ENCODE results near the gene CELA3B.
"Not testable (repeated sequence)": the region's sequence is repeated elsewhere in the genome, so short reads cannot be mapped to it uniquely, and the experiment has no call there.

The CELA3B gene

DNA sequence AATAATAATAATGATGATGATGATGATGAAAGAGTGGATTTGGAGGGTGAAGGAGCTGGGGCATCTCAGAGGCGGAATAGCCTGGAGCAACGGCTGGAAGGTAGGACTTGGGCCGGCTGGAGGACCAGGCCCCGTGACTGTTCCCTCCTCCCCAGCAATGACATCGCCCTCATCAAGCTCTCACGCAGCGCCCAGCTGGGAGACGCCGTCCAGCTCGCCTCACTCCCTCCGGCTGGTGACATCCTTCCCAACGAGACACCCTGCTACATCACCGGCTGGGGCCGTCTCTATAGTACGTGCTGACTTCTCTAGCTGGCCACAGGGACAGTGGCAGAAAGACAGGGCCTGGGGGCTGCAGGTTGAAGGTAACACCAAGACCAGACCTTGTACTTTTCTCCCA is 6.7 kb downstream of the CELA3B start:
- not testable (repeated sequence) for H3K4me3 ChIP-seq (ENCODE audit: low read depth, low read length)

DNA sequence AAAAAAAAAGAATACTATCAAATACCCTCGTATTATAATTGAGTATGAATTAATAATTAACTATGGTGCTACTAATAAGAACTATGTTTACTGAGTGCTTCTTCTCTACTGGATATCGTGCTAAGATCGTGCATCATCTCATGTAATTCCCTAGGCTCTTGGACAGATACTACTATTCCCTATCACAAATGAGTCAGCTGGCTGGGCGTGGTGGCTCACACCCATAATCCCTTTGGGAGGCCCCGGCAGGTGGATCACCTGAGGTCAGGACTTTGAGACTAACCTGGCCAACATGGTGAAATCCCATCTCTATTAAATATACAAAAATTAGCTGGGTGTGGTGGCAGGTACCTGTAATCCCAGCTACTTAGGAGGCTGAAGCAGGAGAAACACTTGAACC is 9.1 kb downstream of the CELA3B start:
- H3K4me3 ChIP-seq (ENCODE audit: low read depth, low read length): not testable (repeated sequence)

DNA sequence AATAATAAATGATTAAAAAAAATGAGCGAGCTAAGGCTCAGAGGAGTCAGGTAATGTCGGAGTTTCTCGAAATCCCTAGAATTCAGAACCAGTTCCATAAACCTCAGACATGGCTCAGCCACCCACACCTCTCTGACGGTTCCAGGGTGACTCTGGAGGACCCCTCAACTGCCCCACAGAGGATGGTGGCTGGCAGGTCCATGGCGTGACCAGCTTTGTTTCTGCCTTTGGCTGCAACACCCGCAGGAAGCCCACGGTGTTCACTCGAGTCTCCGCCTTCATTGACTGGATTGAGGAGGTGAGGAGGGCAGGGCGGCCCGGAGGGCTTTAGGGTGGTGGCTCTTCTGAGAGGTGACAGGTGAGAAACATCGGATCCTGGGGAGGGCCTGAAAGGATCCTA is 9.6 kb downstream of the CELA3B start:
- not testable (repeated sequence) for H3K4me3 ChIP-seq (ENCODE audit: low read depth, low read length)

DNA sequence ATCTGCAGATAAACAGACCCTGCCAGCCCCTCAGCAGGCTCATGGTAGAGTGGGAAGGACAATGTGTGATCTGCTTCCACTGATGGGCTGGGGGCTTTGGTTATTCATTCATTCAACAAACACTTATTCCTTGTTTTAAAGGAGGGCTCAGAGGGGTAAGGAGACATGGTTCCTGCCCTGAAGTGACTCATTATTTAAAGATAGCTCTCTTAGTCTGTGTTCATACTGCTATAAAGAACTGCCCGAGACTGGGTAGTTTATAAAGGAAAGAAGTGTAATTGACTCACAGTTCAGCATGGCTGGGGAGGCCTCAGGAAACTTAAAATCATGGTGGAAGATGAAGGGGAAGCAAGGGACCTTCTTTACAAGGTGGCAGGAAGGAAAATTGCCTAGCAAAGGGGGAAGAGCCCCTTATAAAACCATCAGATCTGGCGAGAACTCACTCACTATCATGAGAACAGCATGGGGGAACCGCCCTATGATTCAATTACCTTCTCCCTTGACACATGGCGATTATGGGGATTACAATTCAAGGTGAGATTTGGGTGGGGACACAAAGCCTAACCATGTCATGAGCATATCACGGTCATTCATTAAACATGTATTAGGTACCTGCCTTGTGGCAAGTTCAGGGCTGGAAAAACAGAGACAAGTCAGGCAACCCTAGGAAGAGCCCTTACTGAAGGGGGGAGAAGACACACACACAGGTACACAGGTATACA is 13.0 kb downstream of the CELA3B start:
- not testable (repeated sequence) for H3K4me3 ChIP-seq (ENCODE audit: low read depth, low read length)

DNA sequence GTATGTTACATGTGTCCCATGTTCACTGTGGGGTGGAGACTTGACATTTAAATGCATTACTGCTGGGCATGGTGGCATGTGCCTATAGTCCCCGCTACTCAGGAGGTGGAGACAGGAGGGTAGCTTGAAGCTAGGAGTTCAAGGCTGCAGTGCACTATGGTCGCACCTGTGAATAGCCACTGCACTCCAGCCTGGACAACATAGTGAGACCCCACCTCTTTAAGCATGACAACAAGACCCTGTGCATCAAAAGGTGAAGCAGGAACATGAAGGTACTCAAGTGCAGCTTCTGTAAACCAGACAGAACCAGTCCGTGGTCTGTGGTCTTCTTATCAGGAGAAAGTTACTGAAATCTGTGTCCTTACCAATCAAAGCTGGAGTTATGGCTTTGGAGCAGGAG is 15.4 kb downstream of the CELA3B start:
- H3K4me3 ChIP-seq (ENCODE audit: low read depth, low read length): not testable (repeated sequence)

DNA sequence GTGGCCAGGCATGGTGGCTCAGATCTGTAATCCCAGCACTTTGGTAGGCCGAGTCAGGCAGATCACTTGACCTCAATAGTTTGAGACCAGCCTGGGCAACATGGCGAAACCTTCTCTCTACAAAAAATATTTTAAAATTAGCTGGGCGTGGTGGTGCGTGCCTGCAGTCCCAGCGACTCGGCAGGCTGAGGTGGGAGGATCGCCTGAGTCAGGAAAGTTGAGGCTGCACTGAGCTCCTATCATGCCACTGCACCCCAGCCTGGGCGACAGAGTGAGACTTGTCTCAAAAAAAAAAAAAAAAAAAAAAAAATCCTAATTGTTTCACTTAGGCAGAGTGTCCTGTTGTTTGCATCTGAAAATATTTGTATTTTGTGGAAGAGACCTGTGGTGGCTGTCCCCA is 17.9 kb downstream of the CELA3B start:
- H3K4me3 ChIP-seq (ENCODE audit: low read depth, low read length): not testable (repeated sequence)

DNA sequence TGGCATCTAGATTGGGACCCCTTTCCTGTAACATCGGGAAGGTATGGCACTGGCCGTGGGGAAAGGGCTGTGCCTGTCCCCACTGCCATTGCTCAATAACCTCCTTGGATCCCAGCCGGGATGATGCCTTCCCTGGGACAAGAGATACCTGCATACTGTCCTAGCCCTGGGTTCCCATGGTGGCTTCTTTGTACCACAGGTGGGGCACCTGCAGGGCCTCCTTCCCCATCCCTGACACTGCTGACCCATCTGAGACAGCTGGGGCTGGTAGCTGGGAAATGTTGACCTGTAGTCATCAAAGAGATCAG is 19.8 kb downstream of the CELA3B start:
- H3K4me3 ChIP-seq (ENCODE audit: low read depth, low read length): not testable (repeated sequence)

DNA sequence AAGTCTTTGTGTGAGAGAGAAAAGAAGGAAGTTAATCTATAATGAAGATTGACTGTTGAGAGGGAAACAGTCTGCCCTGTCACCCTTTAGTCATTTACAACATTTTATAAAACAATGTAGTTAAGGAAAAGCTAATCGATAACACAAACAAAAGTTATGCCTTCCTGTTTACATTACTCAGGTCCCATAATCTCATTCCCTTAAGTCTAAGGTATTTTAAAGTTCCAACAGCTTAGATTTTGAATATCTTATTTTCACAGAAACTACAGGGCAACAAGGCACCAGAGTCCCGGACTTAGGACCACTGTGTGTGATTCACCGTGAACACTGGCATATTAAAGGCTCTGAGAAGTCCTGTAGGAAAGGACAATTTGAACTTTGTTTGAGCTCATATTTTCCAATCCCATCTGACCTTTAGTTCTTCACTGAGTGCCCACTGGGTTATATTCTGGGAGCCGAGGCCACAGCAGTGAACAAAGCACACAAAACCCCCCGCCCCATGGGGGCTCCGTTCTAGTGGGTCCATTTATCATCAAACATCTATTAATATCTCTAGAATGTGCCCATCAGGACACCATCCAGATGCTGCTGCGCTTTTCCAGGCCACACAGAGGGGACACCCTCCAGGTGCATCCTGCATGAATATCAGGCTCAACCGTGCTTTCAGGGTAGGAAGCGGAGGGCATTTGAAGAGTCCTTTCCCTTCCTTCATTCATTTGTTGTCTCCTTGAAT is 21.2 kb downstream of the CELA3B start:
- not testable (repeated sequence) for H3K4me3 ChIP-seq (ENCODE audit: low read depth, low read length)

DNA sequence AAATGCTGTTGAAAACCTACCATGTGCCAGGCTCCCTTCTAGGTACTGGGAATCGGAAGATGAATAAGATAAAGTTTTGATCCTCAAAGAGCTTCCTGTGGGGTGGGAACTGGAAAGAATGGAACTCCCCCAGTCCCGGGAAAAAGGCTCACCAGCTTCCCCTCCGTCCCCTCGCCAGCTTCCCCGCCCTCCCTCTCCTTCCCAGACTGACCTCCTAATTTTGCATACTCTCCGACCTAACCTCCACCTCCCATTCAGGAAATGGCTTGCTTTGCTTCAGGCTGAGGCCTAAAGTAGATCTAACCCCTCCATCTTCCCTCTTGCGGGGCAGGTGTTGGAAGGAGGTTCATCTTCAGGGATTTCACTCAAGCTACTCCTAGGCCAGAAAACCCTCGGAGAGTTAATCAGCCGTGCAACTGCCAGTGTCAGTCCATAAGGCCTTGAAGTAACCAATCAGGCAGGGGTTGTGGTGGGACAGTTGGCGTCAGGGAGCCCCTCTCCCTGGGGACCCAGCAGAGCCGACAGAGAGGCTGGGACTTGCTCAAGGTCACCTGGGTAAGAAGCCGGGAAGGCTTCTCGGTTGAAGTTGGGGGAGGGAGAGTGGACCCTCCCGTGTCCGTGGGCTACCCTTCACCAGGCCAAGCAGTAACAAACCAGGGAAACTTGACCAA is 21.9 kb downstream of the CELA3B start:
- not testable (repeated sequence) for H3K4me3 ChIP-seq (ENCODE audit: low read depth, low read length)

DNA sequence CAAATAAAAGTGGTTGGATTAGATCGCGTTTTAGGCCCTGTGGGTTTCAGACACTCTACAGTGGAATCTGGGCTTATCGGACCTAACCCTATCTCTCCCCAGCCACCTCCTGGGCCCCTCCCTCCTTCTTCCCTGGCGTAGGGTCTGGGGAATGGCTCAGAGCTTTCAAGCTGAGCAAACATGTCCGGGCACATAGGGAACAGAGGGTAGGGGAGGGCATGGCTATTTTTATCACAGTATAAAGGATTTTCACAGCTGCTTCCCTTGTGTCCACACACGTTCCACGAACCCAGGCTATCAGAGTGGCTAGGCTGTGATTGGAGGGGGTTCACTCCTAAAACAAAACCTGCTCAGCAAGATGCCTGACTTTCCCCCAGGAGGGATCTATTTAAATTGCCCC is 22.8 kb downstream of the CELA3B start:
- not testable (repeated sequence) for H3K4me3 ChIP-seq (ENCODE audit: low read depth, low read length)

DNA sequence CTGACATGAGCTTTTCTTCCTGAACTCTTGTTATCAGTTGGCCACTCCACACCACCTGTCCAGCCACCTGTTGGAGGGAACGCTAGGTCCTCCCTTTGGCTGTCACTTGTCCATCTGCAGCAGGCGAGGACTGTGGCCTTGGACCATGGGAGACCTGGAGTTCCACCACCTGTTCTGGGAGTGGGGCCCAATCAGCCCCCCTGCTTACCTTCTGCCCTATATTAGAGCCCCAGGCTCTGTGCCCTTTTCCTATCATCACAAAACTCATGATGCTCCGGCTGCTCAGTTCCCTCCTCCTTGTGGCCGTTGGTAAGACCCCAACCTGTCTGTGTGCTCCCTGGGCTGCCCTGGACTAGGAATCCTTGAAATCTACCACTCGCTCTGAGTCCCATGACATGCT is 24.6 kb downstream of the CELA3B start, which contains the start of gene CELA3A:
Gene CELA3A (plus strand): TSS at position 249 of the 400 bp plus-strand sequence. CDS start 18 bp downstream, at position 267.
- no peak within 1 kb of the TSS for H3K4me3 ChIP-seq (ENCODE audit: low read depth, low read length)
- TF ChIP-seq, protein P1, sequence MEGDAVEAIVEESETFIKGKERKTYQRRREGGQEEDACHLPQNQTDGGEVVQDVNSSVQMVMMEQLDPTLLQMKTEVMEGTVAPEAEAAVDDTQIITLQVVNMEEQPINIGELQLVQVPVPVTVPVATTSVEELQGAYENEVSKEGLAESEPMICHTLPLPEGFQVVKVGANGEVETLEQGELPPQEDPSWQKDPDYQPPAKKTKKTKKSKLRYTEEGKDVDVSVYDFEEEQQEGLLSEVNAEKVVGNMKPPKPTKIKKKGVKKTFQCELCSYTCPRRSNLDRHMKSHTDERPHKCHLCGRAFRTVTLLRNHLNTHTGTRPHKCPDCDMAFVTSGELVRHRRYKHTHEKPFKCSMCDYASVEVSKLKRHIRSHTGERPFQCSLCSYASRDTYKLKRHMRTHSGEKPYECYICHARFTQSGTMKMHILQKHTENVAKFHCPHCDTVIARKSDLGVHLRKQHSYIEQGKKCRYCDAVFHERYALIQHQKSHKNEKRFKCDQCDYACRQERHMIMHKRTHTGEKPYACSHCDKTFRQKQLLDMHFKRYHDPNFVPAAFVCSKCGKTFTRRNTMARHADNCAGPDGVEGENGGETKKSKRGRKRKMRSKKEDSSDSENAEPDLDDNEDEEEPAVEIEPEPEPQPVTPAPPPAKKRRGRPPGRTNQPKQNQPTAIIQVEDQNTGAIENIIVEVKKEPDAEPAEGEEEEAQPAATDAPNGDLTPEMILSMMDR (IDR thresholded peaks at IDR 0.05; ENCODE audit: low read depth, low read length): no peak

DNA sequence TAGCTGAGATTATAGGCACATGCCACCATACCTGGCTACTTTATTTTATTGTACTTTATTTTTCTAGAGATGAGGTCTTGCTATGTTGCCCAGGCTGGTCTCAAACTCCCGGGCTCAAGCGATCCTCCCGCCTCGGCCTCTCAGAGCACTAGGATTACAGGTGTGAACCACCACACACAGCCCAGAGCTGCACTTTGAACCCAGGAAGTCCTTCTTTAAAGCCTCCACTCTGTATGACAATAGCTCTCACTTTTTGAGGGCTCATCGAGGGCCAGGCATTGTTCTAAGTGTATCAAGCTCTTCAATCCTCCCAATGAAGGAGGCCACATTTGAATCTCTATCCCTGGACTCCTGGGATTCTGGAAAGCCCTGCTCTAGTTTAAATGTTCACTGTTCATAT is 25.6 kb downstream of the CELA3B start:
- not testable (repeated sequence) for H3K4me3 ChIP-seq (ENCODE audit: low read depth, low read length)

DNA sequence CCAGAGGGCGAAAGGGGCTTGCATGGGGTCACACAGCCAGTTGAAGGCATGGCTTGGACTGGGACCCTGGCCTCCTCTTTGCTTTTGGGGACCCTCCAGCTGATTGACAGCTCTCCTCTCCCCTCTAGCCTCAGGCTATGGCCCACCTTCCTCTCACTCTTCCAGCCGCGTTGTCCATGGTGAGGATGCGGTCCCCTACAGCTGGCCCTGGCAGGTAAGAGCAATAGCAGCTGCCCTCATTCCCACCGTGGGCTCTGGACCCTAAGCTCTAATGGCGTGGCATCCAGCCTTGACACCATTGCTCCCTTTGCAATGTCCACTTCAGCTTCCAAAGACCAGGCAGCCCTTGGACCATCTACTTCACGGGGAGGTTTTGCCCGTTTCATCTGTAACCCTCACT is 26.1 kb downstream of the CELA3B start:
- not testable (repeated sequence) for H3K4me3 ChIP-seq (ENCODE audit: low read depth, low read length)

DNA sequence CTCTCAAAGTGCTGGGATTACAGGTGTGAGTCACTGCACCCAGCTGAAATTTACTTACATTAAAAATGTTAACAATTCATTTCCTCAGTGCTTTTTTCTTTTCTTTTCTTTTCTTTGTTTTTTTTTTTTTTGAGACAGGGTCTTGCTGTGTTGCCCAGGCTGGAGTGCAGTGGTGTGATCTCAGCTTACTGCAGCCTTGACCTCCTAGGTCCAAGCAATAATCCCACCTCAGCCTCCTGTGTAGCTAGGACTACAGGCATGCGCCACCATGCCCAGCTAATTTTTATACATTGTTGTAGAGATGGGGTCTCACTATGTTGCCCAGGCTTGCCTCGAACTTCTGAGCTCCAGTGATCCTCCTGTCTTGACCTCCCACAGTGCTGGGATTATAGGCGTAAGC is 27.1 kb downstream of the CELA3B start:
- H3K4me3 ChIP-seq (ENCODE audit: low read depth, low read length): not testable (repeated sequence)

DNA sequence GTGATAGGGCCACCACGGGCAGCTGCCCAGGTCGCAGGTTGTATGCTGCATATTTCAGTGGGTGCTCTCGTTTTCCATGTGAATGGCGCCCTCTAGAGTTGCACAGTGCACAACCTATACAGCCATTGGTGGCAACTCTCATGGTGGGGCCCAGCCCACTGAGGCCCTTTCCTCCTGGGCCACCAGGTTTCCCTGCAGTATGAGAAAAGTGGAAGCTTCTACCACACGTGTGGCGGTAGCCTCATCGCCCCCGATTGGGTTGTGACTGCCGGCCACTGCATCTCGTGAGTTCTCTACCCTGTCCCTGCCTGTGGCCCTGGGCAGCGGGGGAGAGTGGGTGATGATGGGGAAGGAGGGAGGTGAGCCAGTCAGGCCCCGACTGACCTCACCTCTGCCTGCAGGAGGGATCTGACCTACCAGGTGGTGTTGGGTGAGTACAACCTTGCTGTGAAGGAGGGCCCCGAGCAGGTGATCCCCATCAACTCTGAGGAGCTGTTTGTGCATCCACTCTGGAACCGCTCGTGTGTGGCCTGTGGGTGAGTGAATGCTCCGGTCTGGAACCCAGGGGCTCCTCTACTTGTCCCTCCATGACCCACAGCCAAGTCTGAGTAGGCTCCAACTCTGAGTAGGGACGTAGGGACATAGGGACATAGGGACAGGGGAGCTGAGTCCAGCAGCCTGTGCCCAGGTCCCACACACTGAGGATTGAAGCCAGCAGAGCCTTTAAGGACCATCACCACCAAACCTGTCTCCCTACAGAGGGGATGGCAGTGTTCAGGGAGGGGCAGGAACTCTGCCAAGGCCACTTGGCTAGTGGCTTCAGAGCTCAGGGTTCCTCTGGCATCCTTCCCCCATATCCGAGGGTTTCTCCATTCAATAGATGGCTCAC is 28.7 kb downstream of the CELA3B start:
- not testable (repeated sequence) for H3K4me3 ChIP-seq (ENCODE audit: low read depth, low read length)

DNA sequence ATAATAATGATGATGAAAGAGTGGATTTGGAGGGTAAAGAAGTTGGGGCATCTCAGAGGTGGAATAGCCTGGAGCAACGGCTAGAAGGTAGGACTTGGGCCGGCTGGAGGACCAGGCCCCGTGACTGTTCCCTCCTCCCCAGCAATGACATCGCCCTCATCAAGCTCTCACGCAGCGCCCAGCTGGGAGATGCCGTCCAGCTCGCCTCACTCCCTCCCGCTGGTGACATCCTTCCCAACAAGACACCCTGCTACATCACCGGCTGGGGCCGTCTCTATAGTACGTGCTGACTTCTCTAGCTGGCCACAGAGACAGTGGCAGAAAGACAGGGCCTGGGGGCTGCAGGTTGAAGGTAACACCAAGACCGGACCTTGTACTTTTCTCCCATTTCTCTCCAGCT is 29.9 kb downstream of the CELA3B start:
- not testable (repeated sequence) for H3K4me3 ChIP-seq (ENCODE audit: low read depth, low read length)

DNA sequence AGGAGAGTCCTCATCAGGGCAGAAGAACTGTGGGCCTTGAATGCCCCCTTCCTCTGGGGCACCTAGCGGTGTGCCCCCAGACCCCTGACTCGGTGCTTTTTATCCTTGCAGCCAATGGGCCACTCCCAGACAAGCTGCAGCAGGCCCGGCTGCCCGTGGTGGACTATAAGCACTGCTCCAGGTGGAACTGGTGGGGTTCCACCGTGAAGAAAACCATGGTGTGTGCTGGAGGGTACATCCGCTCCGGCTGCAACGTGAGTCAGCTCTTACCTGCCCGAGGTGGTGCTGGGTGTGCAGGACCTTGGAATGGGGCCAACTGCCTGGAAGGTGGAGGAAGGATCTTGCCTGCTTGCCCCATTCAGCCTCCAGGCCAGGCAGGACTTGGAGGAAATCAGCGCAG is 30.4 kb downstream of the CELA3B start:
- H3K4me3 ChIP-seq (ENCODE audit: low read depth, low read length): not testable (repeated sequence)

DNA sequence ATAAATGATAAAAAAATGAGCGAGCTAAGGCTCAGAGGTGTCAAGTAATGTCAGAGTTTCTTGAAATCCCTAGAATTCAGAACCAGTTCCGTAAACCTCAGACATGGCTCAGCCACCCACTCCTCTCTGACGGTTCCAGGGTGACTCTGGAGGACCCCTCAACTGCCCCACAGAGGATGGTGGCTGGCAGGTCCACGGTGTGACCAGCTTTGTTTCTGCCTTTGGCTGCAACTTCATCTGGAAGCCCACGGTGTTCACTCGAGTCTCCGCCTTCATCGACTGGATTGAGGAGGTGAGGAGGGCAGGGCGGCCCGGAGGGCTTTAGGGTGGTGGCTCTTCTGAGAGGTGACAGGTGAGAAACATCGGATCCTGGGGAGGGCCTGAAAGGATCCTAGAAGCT is 32.7 kb downstream of the CELA3B start:
- not testable (repeated sequence) for H3K4me3 ChIP-seq (ENCODE audit: low read depth, low read length)

DNA sequence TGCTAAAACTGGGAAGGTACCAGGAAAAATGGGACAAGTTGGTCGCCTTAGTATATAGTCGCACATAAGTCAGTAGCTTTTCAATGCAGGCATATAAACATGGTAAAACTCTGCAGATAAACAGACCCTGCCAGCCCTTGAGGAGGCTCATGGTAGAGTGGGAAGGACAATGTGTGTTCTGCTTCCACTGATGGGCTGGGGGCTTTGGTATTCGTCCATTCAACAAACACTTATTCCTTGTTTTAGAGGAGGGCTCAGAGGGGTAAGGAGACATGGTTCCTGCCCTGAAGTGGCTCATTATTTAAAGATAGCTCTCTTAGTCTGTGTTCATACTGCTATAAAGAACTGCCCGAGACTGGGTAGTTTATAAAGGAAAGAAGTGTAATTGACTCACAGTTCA is 35.9 kb downstream of the CELA3B start:
- H3K4me3 ChIP-seq (ENCODE audit: low read depth, low read length): not testable (repeated sequence)

Data from WI38 (cell line).